Mammary epithelial cell (primary cell): Measurements from ENCODE around the gene DDX10.

Source experiments
- CTCF ChIP-seq, 2 donors: IDR thresholded peaks in 1 of 2; conservative IDR thresholded peaks in 1 of 2; 2 replicates each; pipeline ENCODE4 v1.5.1; 2011 to 2012; ENCODE audit warnings: inconsistent platforms in 2 of 2, low read length in 2 of 2, mild to moderate bottlenecking in 2 of 2, control low read depth in 1 of 2, low read depth in 1 of 2; ENCODE audit not compliant: insufficient read depth in 1 of 2; ENCODE audit errors: extremely low read depth in 1 of 2
- EZH2 ChIP-seq: IDR thresholded peaks from 2 replicates; pipeline ENCODE4 v1.6.1; 2012; ENCODE audit warnings: low read length, inconsistent platforms, borderline replicate concordance

- TF ChIP-seq CTCF (conservative IDR thresholded peaks at IDR 0.05 in 1 of 2, IDR thresholded peaks at IDR 0.05 in 1 of 2; ENCODE audit: extremely low read depth in 1 of 2, insufficient read depth in 1 of 2, low read depth in 1 of 2, low read length in 2 of 2) (no peak), EZH2 (no peak)
These were observed 153.1 kb downstream of the DDX10 start for GRCh38 chr11:108817976-108818375.
